HG03442 (cell line): ENCODE measurements around the gene DACT2.
"Not testable (repeated sequence)": the region's sequence is repeated elsewhere in the genome, so short reads cannot be mapped to it uniquely, and the experiment has no call there.

Experiments
- ATAC-seq: cut with Tn5 transposase; IDR thresholded peaks from one replicate; pipeline ENCODE4 v1.9.1; 2021; ENCODE audit warnings: mild to moderate bottlenecking, moderate library complexity; ENCODE audit not compliant: unreplicated experiment

The DACT2 gene

GRCh38 chr6:168326294-168327261 lies 7.0 kb upstream of the DACT2 start:
- no peak for ATAC-seq

GRCh38 chr6:168322966-168323365 lies 3.4 kb upstream of the DACT2 start:
- ATAC-seq, result no peak

GRCh38 chr6:168320634-168321033 lies 1.1 kb upstream of the DACT2 start:
- ATAC-seq, result no peak

GRCh38 chr6:168318579-168319278 lies 848 bp downstream of the DACT2 start:
- no peak for ATAC-seq

- ATAC-seq, result no peak
Measured at GRCh38 chr6:168318090-168318489, 1.5 kb downstream of the DACT2 start.

- ATAC-seq, result no peak
Measured at GRCh38 chr6:168315596-168315995, 4.0 kb downstream of the DACT2 start.

- no peak for ATAC-seq
Measured at GRCh38 chr6:168314948-168315347, 4.6 kb downstream of the DACT2 start.

- no peak for ATAC-seq
Measured at GRCh38 chr6:168314021-168314420, 5.6 kb downstream of the DACT2 start.

- no peak for ATAC-seq
Measured at GRCh38 chr6:168313431-168314011, 6.1 kb downstream of the DACT2 start.

GRCh38 chr6:168312125-168312507 lies 7.5 kb downstream of the DACT2 start:
- not testable (repeated sequence) for ATAC-seq

- ATAC-seq, result no peak
Measured at GRCh38 chr6:168311410-168312124, 8.0 kb downstream of the DACT2 start.

GRCh38 chr6:168310945-168311344 lies 8.6 kb downstream of the DACT2 start:
- no peak for ATAC-seq

GRCh38 chr6:168310403-168310802 lies 9.2 kb downstream of the DACT2 start:
- no peak for ATAC-seq

- no peak for ATAC-seq
Measured at GRCh38 chr6:168309997-168310396, 9.6 kb downstream of the DACT2 start.

GRCh38 chr6:168309183-168309582 lies 10.4 kb downstream of the DACT2 start:
- no peak for ATAC-seq

- ATAC-seq, result no peak
Measured at GRCh38 chr6:168308390-168309144, 11.0 kb downstream of the DACT2 start.

GRCh38 chr6:168307695-168308021 lies 11.9 kb downstream of the DACT2 start:
- no peak for ATAC-seq

GRCh38 chr6:168307015-168307694 lies 12.4 kb downstream of the DACT2 start:
- no peak for ATAC-seq

GRCh38 chr6:168305863-168306262 lies 13.7 kb downstream of the DACT2 start:
- ATAC-seq, result no peak
